Measurements from ENCODE around the gene SCAF1. TPM values are rescaled to one million over a fixed set of nuclear protein-coding genes. Genes with fewer than 3 reads are reported as not detected.

SCAF1 gene
- polyA plus RNA-seq, 1 donor from 2014 or later: 11.9 TPM

DNA sequence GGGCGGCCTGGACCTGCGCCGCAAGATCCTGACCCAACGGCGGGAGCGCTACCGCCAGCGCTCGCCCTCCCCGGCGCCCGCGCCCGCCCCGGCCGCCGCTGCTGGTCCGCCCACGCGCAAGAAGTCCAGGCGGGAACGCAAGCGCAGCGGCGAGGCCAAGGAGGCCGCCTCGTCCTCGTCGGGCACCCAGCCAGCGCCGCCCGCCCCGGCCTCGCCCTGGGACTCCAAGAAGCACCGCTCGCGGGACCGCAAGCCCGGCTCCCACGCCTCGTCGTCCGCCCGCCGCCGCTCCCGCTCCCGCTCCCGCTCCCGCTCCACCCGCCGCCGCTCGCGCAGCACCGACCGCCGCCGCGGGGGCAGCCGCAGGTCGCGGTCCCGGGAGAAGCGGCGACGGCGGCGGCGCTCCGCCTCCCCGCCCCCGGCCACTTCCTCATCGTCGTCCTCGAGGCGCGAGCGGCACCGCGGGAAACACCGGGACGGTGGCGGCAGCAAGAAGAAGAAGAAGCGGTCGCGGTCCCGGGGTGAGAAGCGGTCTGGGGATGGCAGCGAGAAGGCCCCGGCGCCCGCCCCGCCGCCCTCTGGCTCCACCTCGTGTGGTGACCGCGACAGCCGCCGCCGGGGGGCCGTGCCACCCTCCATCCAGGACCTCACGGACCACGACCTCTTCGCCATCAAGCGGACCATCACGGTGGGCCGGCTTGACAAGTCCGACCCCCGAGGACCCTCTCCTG, 10.0 kb downstream of the SCAF1 start:
- Histone ChIP-seq H3K36me3 (ENCODE audit: insufficient read depth, low read length) (no peaks in the 10 kb centered on the region), H2AFZ (ENCODE audit: low read depth, low read length) (no peak overlapping the region), H3K4me3 (ENCODE audit: low read length) (no peak overlapping the region), H3K4me2 (ENCODE audit: low read length) (no peak overlapping the region), H3K9ac (ENCODE audit: low read length) (no peak overlapping the region), H3K79me2 (replicated peaks; ENCODE audit: insufficient read depth, low read length) (no peaks in the 10 kb centered on the region), H3K9me3 (ENCODE audit: low read length) (no peaks in the 10 kb centered on the region), H4K20me1 (ENCODE audit: insufficient read depth) (no peaks in the 10 kb centered on the region), H3K9me2 (ENCODE audit: insufficient read depth, low read length) (no peaks in the 10 kb centered on the region), H3K27me3 (ENCODE audit: insufficient read depth, low read depth, low read length) (no peaks in the 10 kb centered on the region), H3K27ac (ENCODE audit: low read length) (no peak overlapping the region), H3F3A (ENCODE audit: insufficient read depth, low read length, poor library complexity, severe bottlenecking) (no peaks in the 10 kb centered on the region)
- no peak for TF ChIP-seq EZH2 (IDR thresholded peaks at IDR 0.05; ENCODE audit: borderline replicate concordance, insufficient read depth, low read length, poor library complexity, severe bottlenecking)
- no peak for TF ChIP-seq RAD21 (conservative IDR thresholded peaks at IDR 0.05)
- TF ChIP-seq POLR2AphosphoS5 (IDR thresholded peaks at IDR 0.05): no peak
- no peak for TF ChIP-seq EP300 (conservative IDR thresholded peaks at IDR 0.05; ENCODE audit: poor library complexity, severe bottlenecking)

DNA sequence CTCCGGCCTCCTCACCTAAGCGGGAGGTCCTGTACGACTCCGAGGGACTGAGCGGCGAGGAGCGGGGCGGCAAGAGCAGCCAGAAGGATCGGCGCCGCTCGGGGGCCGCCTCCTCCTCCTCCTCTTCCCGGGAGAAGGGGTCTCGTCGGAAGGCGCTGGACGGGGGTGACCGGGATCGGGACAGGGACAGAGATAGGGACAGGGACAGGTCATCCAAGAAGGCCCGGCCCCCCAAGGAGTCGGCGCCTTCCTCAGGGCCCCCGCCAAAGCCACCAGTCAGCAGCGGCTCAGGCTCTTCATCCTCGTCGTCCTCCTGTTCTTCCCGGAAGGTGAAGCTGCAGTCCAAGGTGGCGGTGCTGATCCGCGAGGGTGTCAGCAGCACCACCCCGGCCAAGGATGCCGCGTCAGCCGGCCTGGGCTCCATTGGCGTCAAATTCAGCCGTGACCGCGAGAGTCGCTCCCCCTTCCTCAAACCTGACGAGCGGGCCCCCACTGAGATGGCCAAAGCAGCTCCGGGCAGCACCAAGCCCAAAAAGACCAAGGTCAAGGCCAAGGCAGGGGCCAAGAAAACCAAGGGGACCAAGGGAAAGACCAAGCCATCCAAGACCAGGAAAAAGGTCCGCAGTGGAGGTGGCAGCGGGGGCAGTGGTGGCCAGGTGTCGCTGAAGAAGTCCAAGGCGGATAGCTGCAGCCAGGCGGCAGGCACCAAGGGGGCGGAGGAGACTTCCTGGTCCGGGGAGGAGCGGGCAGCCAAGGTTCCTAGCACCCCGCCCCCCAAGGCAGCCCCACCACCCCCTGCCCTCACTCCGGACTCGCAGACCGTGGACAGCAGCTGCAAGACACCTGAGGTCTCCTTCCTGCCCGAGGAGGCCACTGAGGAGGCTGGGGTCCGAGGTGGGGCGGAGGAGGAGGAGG, 10.8 kb downstream of the SCAF1 start:
- no peaks in the 10 kb centered on the region for H3K36me3 ChIP-seq (ENCODE audit: insufficient read depth, low read length)
- H3K27me3 ChIP-seq (ENCODE audit: insufficient read depth, low read depth, low read length): no peaks in the 10 kb centered on the region
- no peak overlapping the region for H3K4me3 ChIP-seq (ENCODE audit: low read length)
- no peaks in the 10 kb centered on the region for H4K20me1 ChIP-seq (ENCODE audit: insufficient read depth)
- TF ChIP-seq POLR2AphosphoS5 (IDR thresholded peaks at IDR 0.05): no peak
- no peak overlapping the region for H3K4me2 ChIP-seq (ENCODE audit: low read length)
- no peaks in the 10 kb centered on the region for H3K9me3 ChIP-seq (ENCODE audit: low read length)
- no peak overlapping the region for H2AFZ ChIP-seq (ENCODE audit: low read depth, low read length)
- H3K9me2 ChIP-seq (ENCODE audit: insufficient read depth, low read length): no peaks in the 10 kb centered on the region
- H3F3A ChIP-seq (ENCODE audit: insufficient read depth, low read length, poor library complexity, severe bottlenecking): no peaks in the 10 kb centered on the region
- H3K79me2 ChIP-seq (replicated peaks; ENCODE audit: insufficient read depth, low read length): no peaks in the 10 kb centered on the region
- no peak overlapping the region for H3K27ac ChIP-seq (ENCODE audit: low read length)
- H3K9ac ChIP-seq (ENCODE audit: low read length): no peak overlapping the region

DNA sequence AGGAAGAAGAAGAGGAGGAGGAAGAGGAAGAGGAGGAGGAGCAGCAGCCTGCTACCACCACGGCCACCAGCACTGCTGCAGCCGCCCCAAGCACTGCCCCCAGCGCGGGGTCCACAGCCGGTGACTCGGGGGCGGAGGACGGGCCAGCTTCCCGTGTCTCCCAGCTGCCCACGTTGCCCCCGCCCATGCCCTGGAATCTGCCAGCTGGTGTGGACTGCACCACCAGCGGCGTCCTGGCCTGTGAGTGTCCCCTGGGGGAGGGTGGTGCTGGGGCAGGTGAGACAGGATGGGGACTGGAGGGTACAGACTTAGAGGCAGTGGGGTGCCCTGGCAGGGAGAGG, 11.4 kb downstream of the SCAF1 start:
- H3K9ac ChIP-seq (ENCODE audit: low read length): no peak overlapping the region
- TF ChIP-seq POLR2AphosphoS5 (IDR thresholded peaks at IDR 0.05) (no peak), MXI1 (conservative IDR thresholded peaks at IDR 0.05; ENCODE audit: poor library complexity, severe bottlenecking) (no peak)
- TF ChIP-seq, protein P1, sequence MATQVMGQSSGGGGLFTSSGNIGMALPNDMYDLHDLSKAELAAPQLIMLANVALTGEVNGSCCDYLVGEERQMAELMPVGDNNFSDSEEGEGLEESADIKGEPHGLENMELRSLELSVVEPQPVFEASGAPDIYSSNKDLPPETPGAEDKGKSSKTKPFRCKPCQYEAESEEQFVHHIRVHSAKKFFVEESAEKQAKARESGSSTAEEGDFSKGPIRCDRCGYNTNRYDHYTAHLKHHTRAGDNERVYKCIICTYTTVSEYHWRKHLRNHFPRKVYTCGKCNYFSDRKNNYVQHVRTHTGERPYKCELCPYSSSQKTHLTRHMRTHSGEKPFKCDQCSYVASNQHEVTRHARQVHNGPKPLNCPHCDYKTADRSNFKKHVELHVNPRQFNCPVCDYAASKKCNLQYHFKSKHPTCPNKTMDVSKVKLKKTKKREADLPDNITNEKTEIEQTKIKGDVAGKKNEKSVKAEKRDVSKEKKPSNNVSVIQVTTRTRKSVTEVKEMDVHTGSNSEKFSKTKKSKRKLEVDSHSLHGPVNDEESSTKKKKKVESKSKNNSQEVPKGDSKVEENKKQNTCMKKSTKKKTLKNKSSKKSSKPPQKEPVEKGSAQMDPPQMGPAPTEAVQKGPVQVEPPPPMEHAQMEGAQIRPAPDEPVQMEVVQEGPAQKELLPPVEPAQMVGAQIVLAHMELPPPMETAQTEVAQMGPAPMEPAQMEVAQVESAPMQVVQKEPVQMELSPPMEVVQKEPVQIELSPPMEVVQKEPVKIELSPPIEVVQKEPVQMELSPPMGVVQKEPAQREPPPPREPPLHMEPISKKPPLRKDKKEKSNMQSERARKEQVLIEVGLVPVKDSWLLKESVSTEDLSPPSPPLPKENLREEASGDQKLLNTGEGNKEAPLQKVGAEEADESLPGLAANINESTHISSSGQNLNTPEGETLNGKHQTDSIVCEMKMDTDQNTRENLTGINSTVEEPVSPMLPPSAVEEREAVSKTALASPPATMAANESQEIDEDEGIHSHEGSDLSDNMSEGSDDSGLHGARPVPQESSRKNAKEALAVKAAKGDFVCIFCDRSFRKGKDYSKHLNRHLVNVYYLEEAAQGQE (IDR thresholded peaks at IDR 0.05; ENCODE audit: borderline replicate concordance): no peak
- no peaks in the 10 kb centered on the region for H3K9me3 ChIP-seq (ENCODE audit: low read length)
- H3K79me2 ChIP-seq (replicated peaks; ENCODE audit: insufficient read depth, low read length): no peaks in the 10 kb centered on the region
- no peak overlapping the region for H3K4me3 ChIP-seq (ENCODE audit: low read length)
- no peaks in the 10 kb centered on the region for H3K9me2 ChIP-seq (ENCODE audit: insufficient read depth, low read length)
- no peaks in the 10 kb centered on the region for H4K20me1 ChIP-seq (ENCODE audit: insufficient read depth)
- H3F3A ChIP-seq (ENCODE audit: insufficient read depth, low read length, poor library complexity, severe bottlenecking): no peaks in the 10 kb centered on the region
- no peak overlapping the region for H2AFZ ChIP-seq (ENCODE audit: low read depth, low read length)
- H3K27ac ChIP-seq (ENCODE audit: low read length): no peak overlapping the region
- H3K4me2 ChIP-seq (ENCODE audit: low read length): no peak overlapping the region
- H3K27me3 ChIP-seq (ENCODE audit: insufficient read depth, low read depth, low read length): no peaks in the 10 kb centered on the region
- H3K36me3 ChIP-seq (ENCODE audit: insufficient read depth, low read length): no peaks in the 10 kb centered on the region
